Activated T-helper 1 cell treated with anti-CD3 and anti-CD28 coated beads, Interleukin-2, amount 50 U/mL, for 16 hours (primary cell): Measurements from ENCODE around the gene CCDC15.
"Not testable (repeated sequence)": the region's sequence is repeated elsewhere in the genome, so short reads cannot be mapped to it uniquely, and the experiment has no call there.

Experiments used
- DNase-seq, 2 donors: peaks; one replicate each; pipeline ENCODE4 v3.0.0-alpha.2; 2020; ENCODE audit warnings: low read depth in 1 of 2, low spot score in 1 of 2

Gene CCDC15

GRCh38 chr11:125079878-125080530, 126.0 kb downstream of the CCDC15 start:
- DNase-seq: no peak

GRCh38 chr11:125080531-125080911, 126.5 kb downstream of the CCDC15 start:
- no peak for DNase-seq

DNA sequence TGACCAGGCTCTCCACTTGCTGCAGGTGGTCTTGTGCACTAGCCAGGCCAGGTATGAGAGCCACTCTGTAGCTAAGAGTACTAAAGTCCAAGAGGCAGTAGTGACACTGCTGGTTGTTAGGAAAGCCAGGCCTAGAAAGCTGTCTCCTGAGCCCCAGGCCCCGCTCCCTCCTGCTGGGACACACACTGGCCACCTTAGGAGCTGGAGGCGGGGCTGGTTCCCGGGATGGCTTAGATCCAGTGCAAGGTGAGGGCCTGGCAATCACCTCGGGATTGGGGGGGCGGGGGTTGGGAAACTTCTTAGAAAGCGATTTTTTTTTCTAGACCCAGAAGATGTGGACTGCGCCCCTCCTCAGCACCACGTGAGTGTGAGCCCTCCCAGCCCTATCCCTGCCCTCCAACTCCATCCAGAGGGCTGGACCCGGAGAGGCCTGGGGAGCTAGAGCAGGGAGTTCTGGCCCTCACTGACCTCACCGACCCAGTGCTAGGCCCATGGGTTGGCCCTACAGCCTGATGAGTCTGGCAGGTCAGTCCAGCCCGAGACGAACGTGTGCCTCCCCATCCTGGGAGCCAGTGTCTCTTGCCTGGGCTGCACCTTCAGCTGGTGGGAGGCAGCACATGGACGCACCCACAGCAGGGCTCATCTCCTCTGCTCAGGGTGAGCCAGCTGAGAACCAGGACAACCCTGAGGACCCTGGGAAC, 127.2 kb downstream of the CCDC15 start:
- no peak for DNase-seq

- DNase-seq: no peak
Observed at GRCh38 chr11:125082040-125082439, 128.0 kb downstream of the CCDC15 start.

GRCh38 chr11:125082611-125083311, 128.8 kb downstream of the CCDC15 start:
- no peak for DNase-seq

DNA sequence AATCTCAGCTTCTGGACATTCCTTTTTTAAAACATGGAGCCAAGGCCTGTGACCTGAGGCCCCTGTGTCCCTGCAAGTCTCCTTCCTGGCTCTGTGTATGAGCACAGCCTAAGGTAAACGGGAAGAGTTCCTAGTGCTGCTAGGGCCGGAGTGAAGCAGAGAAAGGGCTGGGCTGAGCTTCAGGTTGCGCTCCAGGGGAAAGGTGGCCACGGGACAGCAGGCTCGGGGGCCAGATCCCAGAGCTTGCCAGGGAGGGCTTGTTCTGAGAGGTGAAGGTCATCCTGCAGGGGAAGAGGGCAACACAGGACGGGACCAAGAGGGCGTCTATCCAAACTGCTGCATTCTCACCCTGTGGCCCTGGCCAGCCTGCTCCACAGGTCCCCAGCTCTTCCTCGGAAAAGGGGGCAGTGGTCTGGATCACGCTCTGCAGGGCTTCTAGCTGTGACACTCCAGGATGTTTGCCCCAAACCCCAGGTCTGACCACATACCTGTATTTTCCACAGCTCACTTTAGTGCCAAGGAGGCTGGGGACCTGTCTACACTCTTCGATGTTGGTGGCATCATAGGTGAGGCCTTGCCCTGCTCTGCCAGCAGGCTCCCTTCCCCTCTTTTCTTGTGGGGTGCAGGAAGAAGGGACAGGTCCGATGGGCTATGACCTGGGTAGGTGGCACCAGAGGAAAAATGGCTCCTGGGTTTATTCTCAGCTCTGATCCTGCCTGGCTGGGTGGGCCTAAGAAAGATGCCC, 129.5 kb downstream of the CCDC15 start:
- DNase-seq: no peak

DNA sequence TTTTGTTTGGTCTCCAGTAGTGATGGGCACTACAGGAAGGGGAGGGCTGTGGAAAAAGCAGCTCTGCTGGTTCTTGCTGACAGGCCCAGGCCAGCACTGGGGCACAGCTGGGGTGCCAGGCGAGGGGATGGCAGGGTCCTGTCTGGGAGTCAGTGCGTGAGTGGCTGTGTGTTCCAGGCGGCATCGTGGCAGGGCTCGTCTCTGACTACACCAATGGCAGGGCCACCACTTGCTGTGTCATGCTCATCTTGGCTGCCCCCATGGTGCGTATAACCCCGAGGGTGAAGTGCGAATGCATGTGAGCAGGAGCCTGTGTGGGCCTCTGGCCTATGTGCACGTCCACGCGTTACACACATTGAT, 130.0 kb downstream of the CCDC15 start:
- no peak for DNase-seq

- DNase-seq: no peak
Observed at GRCh38 chr11:125084761-125085231, 130.8 kb downstream of the CCDC15 start.

DNA sequence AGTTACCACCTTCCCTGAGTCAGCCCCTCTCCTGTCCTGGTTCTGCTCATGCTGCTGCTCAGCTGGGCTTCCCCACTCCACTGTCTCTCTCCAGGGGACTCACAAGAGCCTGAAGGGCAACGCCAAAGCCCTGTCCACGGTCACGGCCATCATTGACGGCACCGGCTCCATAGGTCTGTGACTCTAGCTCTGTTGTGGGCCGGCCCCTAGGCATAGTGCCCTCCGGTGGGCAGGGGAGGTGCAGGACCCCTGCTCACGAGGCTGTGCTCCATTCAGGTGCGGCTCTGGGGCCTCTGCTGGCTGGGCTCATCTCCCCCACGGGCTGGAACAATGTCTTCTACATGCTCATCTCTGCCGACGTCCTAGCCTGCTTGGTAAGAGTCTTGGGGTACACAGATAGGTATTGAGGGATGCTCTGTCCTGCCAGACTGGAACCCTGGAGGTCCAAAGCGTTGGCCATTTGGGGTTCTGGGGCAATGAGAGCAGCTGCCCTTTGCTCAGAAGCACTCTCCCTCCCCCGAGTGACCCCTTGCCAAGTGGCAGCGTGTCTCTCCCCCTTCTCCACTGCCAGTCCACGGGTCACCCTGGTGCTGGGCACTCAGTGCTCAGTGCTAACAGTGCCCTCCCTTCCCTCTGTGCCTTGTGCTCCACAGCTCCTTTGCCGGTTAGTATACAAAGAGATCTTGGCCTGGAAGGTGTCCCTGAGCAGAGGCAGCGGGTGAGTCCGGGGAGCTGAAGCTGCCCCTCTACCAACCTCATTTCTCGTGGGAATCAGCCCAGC, 131.5 kb downstream of the CCDC15 start:
- DNase-seq: no peak

DNA sequence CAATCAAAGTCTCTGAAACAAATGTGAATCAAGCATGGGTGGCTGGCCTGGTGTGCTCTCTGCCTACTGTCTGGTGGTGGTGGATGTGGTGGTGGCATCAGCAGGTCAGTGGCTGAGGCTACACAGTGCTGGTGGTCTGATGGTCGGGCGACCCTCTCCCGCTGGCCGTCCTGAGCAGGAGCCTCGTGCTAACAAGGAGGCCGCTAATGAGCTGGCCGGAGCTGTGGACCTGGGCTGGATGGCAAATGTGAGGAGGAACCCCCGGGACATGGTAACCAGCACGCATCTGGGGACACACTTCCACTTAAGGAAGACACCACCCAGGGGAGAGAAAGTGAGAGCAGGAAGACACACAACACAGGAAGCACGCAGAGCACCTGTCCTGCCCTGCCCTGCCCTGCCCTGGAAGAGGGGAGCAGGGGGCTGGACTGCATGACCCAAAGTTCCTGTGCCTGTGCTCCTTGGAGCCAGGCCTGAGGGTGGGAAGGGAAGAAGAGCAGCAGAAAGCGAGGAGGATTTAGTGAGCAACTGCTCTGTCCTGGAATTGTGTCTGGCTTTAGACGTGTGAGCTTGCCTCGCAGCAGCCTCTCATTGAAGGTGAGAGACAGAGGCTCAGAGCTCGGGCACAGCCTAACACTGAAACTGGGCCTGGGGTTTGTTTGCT, 132.8 kb downstream of the CCDC15 start:
- DNase-seq: no peak

DNA sequence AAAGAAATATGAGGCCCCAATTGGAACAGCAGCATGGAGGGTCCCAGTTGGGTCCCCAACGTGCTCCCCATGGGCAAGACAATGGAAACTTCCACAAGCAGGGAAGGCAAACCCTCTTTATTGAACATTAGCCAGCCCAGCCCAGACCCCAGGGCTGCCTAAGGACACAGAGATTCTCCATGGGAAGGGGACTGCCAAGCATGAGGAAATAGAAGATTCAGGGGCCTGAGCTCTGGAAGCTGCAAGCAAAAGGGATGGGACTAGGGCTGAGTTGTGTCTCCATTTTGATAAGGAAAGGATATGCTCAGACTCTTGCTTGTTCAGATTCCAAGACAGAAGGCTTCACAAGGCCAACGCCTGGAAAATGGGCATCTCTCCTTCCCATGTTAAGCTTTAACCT, 134.1 kb downstream of the CCDC15 start:
- DNase-seq: no peak

DNA sequence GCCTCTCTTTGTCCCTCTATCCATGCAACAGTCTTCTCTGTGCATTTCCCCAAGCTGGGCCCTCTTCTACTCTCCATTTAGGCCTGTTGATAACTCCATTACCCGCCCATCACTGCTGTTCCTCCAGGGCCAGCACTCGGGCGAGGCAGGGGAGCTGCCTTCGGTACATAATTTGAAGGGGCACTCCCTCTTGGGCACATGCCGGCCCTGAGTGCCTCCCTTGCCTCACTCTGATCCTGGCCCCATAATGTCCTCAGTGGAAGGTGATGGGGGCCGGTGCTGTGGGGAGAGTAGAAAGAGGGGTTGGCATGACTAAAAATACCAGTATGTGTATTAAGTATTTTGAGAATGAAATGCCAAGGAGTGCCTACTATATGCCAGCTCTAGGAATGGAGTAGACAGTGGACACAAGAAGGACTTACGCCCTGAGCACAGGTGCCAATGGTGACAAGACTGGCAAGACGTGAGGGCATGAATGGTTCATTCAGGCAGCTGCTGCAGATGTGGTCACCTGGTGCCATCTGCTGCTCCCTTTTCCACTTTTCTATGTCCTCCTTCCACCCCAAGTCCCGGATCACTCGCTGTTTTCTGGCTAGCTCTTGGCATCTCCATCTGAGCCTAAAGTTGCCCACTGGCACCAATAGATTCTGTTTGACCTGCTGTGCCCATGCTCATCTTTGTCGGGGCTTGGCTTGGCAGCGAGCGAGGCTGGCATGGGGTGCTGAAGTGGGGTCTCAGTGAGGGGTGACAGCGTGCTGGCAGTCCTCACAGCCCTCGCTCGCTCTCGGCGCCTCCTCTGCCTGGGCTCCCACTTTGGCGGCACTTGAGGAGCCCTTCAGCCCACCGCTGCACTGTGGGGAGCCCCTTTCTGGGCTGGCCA, 134.8 kb downstream of the CCDC15 start:
- no peak for DNase-seq

- not testable (repeated sequence) for DNase-seq
Observed at GRCh38 chr11:125089481-125089880, 135.5 kb downstream of the CCDC15 start.

DNA sequence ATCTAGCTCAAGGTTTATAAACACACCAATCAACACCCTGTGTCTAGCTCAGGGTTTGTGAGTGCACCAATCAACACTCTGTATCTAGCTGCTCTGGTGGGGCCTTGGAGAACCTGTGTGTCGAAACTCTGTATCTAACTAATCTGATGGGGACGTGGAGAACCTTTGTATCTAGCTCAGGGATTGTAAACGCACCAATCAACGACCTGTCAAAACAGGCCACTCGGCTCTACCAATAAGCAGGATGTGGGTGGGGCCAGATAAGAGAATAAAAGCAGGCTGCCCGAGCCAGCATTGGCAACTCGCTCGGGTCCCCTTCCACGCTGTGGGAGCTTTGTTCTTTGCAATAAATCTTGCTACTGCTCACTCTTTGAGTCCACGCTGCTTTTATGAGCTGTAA, 136.1 kb downstream of the CCDC15 start:
- not testable (repeated sequence) for DNase-seq

DNA sequence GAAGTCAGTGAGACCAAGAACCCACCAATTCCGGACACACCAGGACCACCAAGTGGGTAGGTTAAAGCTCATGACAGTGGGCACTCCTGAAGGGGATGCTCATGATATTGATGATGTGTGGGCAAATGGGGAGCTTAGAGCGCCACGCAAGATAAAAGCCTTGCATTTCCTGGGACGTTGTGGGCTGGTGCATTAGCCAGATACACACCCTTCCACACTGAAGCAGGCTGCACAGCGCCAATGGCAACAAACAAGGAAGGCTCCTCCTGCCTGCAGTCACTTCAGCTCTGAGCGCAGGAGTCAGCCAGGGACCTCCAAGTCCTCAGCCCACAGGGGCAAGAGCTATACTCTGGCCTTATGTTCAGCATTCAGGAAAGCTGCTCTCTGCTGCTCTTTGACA, 136.8 kb downstream of the CCDC15 start:
- DNase-seq: no peak
